Transverse colon (tissue), 4 donors: ENCODE measurements around the gene TPM4. TPM values are rescaled to one million over a fixed set of nuclear protein-coding genes. Genes with fewer than 3 reads are reported as not detected.

Experiments
- DNase-seq: peaks from one replicate; pipeline ENCODE4 v3.0.0-alpha.2; 2019
- H3K27ac ChIP-seq, 4 donors: fragments of 200-600 bp; sonication (generic); 2 replicates each; pipeline ENCODE4 v1.5.1; 2016 to 2018; ENCODE audit warnings: inconsistent platforms in 4 of 4
- H3K27me3 ChIP-seq: fragments of 200-600 bp; sonication (generic); 2 replicates; pipeline ENCODE4 v1.5.1; 2017; ENCODE audit warnings: inconsistent platforms
- H3K36me3 ChIP-seq, 4 donors: fragments of 200-600 bp; sonication (generic); 2 replicates each; pipeline ENCODE4 v1.5.1; 2017 to 2019; ENCODE audit warnings: inconsistent platforms in 4 of 4
- H3K4me1 ChIP-seq, 4 donors: fragments of 200-600 bp; sonication (generic); 2 replicates each; pipeline ENCODE4 v1.5.1; 2017 to 2020; ENCODE audit warnings: inconsistent platforms in 4 of 4
- H3K4me3 ChIP-seq, 4 donors: fragments of 200-600 bp; sonication (generic); 1 replicate in 1 of 4; 2 replicates in 3 of 4; pipeline versions ENCODE4 v1.5.1 to v1.6.1; 2017 to 2019; ENCODE audit warnings: inconsistent platforms in 4 of 4
- H3K9me3 ChIP-seq, 2 donors: fragments of 200-600 bp; sonication (generic); 2 replicates each; pipeline ENCODE4 v1.5.1; 2017 to 2019; ENCODE audit warnings: inconsistent platforms in 2 of 2
- EP300 ChIP-seq: sonication (generic); formaldehyde crosslinking; IDR thresholded peaks from one replicate; pipeline ENCODE4 v1.6.1; 2017; ENCODE audit warnings: antibody characterized with exemption, low read depth
- POLR2A ChIP-seq: fragments of 450-650 bp; IDR thresholded peaks from one replicate; pipeline ENCODE4 v1.6.1; 2016; ENCODE audit warnings: antibody characterized with exemption, mild to moderate bottlenecking, moderate library complexity
- POLR2AphosphoS5 ChIP-seq, 3 donors: sonication (generic); formaldehyde crosslinking; IDR thresholded peaks; one replicate each; pipeline ENCODE4 v1.6.1; 2016; ENCODE audit warnings: antibody characterized with exemption in 3 of 3
- WGBS, 2 donors: methylation state at CpG; one replicate each; pipeline ENCODE4 v1.1.5; 2018; ENCODE audit warnings: low coverage in 1 of 2; 5-methylcytosine and 5-hydroxymethylcytosine counted together
- in situ Hi-C, 4 donors: fragments of 200-750 bp; cut with MboI; loops; one replicate each; pipeline versions ENCODE4 v1.15.0 to v1.15.1; 2017; ENCODE audit warnings: low sequenced_read_pairs in 3 of 4, low pct_ligation_motif_present in 1 of 4, low pct_unique_long_range_greater_than_20kb in 1 of 4
- intact Hi-C: fragments of 100-400 bp; cut with DNase I; formaldehyde crosslinking; loops from one replicate; pipeline ENCODE4 v1.15.1; 2023; ENCODE audit warnings: low total_unique reads
- total RNA-seq, 4 donors: library from RNA; depleted of rRNA; stranded (reverse); fragments of >200 nt; gene quantifications; one replicate each; pipeline ENCODE4 v1.1.0, GENCODE V29; 2016
- TF ChIP-seq, protein P1 (sequence below), 5 experiments: fragments of 200-600 bp in 3 of 5; fragments of 450-650 bp in 2 of 5; sonication (generic) in 3 of 5; IDR thresholded peaks; 1 replicate in 2 of 5; 2 replicates in 3 of 5; pipeline ENCODE4 v1.5.1; 2016 to 2017; ENCODE audit warnings: antibody characterized with exemption in 5 of 5, inconsistent platforms in 3 of 5, mild to moderate bottlenecking in 2 of 5, moderate library complexity in 1 of 5

Gene TPM4
- total RNA-seq, 4 donors from 2014 or later: 228 to 491 (median 288) TPM

DNA sequence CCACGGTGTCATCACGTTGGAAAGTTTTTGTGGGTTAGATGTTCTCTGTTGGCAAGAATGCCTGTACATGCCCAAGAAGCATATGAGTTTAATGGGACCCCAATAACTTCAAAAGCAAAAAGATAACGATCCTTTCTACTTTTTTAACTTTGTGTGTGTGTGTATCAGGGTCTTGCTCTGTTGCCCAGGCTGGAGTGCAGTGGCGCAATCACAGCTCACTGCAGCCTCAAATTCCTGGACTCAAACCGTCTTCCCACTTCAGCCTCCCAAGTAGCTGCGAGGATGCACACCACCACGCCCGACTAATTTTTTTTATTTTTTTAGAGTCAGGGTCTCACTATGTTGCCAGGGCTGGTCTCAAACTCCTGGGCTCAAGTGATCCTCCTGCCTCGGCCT lies 34.3 kb upstream of the TPM4 start:
- H3K36me3 ChIP-seq: no peaks in the 10 kb centered on the region
- in situ Hi-C loops (loop anchor here in 3 of 4 donors (5.0 to 10.0 kb wide), 3 partner anchors 133 to 143 kb away; partner anchors contain the start of genes CIB3 (in 1 of the 3) and FAM32A (in 1 of the 3)), intact Hi-C loops (loop anchor here (5.0 kb wide), 2 partner anchors 75 to 140 kb away; no protein-coding TSS in a partner anchor)
- H3K4me3 ChIP-seq: peak overlapping the region in 1 of 4 donors; percentile 23
- WGBS, 2 donors: 57% methylated on average over 9 of the region's 9 CpGs; no CpG with 5 or more reads in 1 of the 2 donors
- no peak overlapping the region for H3K27ac ChIP-seq
- H3K4me1 ChIP-seq: peaks cover 0 to 15% (median 3%) of the 10 kb centered on the region in 4 donors
- H3K9me3 ChIP-seq: no peaks in the 10 kb centered on the region
- no peak for DNase-seq
- H3K27me3 ChIP-seq: no peaks in the 10 kb centered on the region
- TF ChIP-seq, protein P1, sequence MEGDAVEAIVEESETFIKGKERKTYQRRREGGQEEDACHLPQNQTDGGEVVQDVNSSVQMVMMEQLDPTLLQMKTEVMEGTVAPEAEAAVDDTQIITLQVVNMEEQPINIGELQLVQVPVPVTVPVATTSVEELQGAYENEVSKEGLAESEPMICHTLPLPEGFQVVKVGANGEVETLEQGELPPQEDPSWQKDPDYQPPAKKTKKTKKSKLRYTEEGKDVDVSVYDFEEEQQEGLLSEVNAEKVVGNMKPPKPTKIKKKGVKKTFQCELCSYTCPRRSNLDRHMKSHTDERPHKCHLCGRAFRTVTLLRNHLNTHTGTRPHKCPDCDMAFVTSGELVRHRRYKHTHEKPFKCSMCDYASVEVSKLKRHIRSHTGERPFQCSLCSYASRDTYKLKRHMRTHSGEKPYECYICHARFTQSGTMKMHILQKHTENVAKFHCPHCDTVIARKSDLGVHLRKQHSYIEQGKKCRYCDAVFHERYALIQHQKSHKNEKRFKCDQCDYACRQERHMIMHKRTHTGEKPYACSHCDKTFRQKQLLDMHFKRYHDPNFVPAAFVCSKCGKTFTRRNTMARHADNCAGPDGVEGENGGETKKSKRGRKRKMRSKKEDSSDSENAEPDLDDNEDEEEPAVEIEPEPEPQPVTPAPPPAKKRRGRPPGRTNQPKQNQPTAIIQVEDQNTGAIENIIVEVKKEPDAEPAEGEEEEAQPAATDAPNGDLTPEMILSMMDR (IDR thresholded peaks at IDR 0.05): no peak
- no peak for TF ChIP-seq POLR2AphosphoS5 (IDR thresholded peaks at IDR 0.05)
- TF ChIP-seq EP300: no peak
- no peak for TF ChIP-seq POLR2A

DNA sequence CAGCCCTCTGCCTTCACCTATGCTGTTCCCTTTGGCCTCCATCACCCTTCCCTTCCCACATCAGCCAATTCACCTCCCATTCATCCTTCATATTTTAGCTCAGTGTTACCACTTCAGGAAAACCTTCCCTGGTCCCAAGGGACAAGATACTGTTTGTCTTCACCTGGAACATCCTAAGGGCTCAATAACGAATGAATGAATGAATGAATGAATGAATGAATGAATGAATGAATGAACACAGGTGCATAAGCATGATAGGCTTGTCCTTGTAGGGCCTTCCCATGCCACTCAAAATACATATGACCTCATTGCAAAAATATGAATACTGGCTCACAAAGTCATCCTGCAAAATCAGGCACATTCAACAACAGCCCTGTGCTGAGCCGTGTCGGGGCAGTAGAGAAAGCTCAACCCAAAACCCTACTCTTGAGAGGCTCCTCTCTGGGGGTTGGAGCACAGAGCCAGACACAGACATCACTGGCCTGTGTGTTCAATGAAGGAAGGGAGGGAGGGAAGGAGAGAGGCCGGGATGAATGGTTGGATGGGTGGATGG lies 33.7 kb upstream of the TPM4 start:
- DNase-seq: no peak
- intact Hi-C loops (loop anchor here (5.0 kb wide), 2 partner anchors 75 to 140 kb away; no protein-coding TSS in a partner anchor), in situ Hi-C loops (loop anchor here in 3 of 4 donors (5.0 to 10.0 kb wide), 3 partner anchors 132 to 142 kb away; partner anchors contain the start of genes CIB3 (in 1 of the 3) and FAM32A (in 1 of the 3))

GRCh38 chr19:16043156-16043757 lies 33.0 kb upstream of the TPM4 start:
- 50 to 58% methylated on average over 2 of the region's 2 CpGs for WGBS, 2 donors
- intact Hi-C loops: loop anchor here (5.0 kb wide), 2 partner anchors 74 to 139 kb away; no protein-coding TSS in a partner anchor
- Histone ChIP-seq H3K27ac (no peak overlapping the region), H3K9me3 (no peaks in the 10 kb centered on the region), H3K4me3 (no peak overlapping the region), H3K4me1 (peaks cover 0 to 15% (median 3%) of the 10 kb centered on the region in 4 donors), H3K27me3 (no peaks in the 10 kb centered on the region), H3K36me3 (no peaks in the 10 kb centered on the region)
- in situ Hi-C loops: loop anchor here in 3 of 4 donors (5.0 to 10.0 kb wide), 3 partner anchors 132 to 142 kb away; partner anchors contain the start of genes CIB3 (in 1 of the 3) and FAM32A (in 1 of the 3)
- DNase-seq: no peak
- TF ChIP-seq POLR2A (no peak), POLR2AphosphoS5 (IDR thresholded peaks at IDR 0.05) (no peak), EP300 (no peak)
- TF ChIP-seq, protein P1 (IDR thresholded peaks at IDR 0.05): no peak

More for the DNA sequence above, 33.7 kb upstream of the TPM4 start:
- H3K36me3 ChIP-seq: no peaks in the 10 kb centered on the region
- no peak for TF ChIP-seq POLR2AphosphoS5 (IDR thresholded peaks at IDR 0.05)
- no peak for TF ChIP-seq EP300
- TF ChIP-seq POLR2A: no peak
- TF ChIP-seq, protein P1 (IDR thresholded peaks at IDR 0.05): no peak
- H3K4me3 ChIP-seq: no peak overlapping the region
- H3K27me3 ChIP-seq: no peaks in the 10 kb centered on the region
- WGBS, 2 donors: 39 to 58% methylated on average over 3 to 4 of the region's 4 CpGs
- H3K9me3 ChIP-seq: no peaks in the 10 kb centered on the region
- H3K27ac ChIP-seq: no peak overlapping the region
- H3K4me1 ChIP-seq: peaks cover 0 to 15% (median 3%) of the 10 kb centered on the region in 4 donors

GRCh38 chr19:16044746-16045145 lies 31.5 kb upstream of the TPM4 start:
- DNase-seq: no peak
- H3K27me3 ChIP-seq: no peaks in the 10 kb centered on the region
- H3K36me3 ChIP-seq: no peaks in the 10 kb centered on the region
- H3K4me3 ChIP-seq: no peak overlapping the region
- intact Hi-C loops: loop anchor here (5.0 kb wide), 2 partner anchors 73 to 138 kb away; no protein-coding TSS in a partner anchor
- H3K27ac ChIP-seq: no peak overlapping the region
- no peak for TF ChIP-seq POLR2AphosphoS5 (IDR thresholded peaks at IDR 0.05)
- no peak for TF ChIP-seq EP300
- TF ChIP-seq, protein P1 (IDR thresholded peaks at IDR 0.05): no peak
- TF ChIP-seq POLR2A: no peak
- no peaks in the 10 kb centered on the region for H3K9me3 ChIP-seq
- in situ Hi-C loops: loop anchor here in 3 of 4 donors (5.0 to 10.0 kb wide), 3 partner anchors 130 to 140 kb away; partner anchors contain the start of genes CIB3 (in 1 of the 3) and FAM32A (in 1 of the 3)
- peaks cover 0 to 15% (median 3%) of the 10 kb centered on the region in 4 donors for H3K4me1 ChIP-seq
- WGBS, 2 donors: 84% methylated on average over 7 of the region's 7 CpGs; no CpG with 5 or more reads in 1 of the 2 donors
